Measurements from ENCODE around the gene CCDC88B.
"Not testable (repeated sequence)": the region's sequence is repeated elsewhere in the genome, so short reads cannot be mapped to it uniquely, and the experiment has no call there.

The CCDC88B gene

DNA sequence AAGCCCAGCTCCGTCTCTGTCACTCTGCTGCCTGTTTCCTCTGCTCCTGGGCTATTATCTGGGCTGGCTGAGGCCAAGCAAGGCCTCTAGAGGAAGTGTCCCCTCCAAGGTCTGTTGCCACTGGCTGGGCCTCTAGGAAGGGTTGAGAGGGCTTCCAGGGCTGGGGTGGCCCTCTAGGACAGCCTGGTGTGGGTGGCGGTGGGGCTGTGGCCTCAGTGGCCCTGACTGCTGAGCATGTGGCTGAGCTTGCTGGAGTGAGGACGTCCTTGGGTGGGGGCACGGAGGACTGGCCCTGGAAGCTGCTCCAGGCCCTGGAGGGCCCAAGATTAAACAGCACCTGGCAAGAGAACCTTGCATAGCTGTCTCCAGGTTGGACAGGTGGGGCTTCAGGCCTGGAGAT, 16.0 kb upstream of the CCDC88B start:
- not testable (repeated sequence) for H2AFZ ChIP-seq (ENCODE audit: low read length); H3K79me1 ChIP-seq (ENCODE audit: low read depth, low read length); H3K4ac ChIP-seq (ENCODE audit: low read length); H3K4me3 ChIP-seq (ENCODE audit: low read length in 2 of 2); H3K14ac ChIP-seq (ENCODE audit: low read length); H3K4me1 ChIP-seq (ENCODE audit: control insufficient read depth in 2 of 2, insufficient read depth in 1 of 2, low read depth in 1 of 2, low read length in 2 of 2); H4K91ac ChIP-seq (ENCODE audit: low read depth, low read length, poor library complexity); H4K8ac ChIP-seq (ENCODE audit: low read depth, low read length); H3K27ac ChIP-seq (replicated peaks; ENCODE audit: low read length); H3K9ac ChIP-seq (ENCODE audit: low read depth, low read length, poor library complexity); H3K23ac ChIP-seq (ENCODE audit: low read depth, low read length, poor library complexity); H2BK5ac ChIP-seq (ENCODE audit: low read length); H2BK15ac ChIP-seq (ENCODE audit: low read length); H2BK120ac ChIP-seq (ENCODE audit: low read depth, low read length); H3K9me3 ChIP-seq (replicated peaks in 1 of 2; ENCODE audit: control insufficient read depth in 2 of 2, insufficient read depth in 1 of 2, low read depth in 1 of 2, low read length in 2 of 2); H3K4me2 ChIP-seq (ENCODE audit: insufficient read depth, low read length, poor library complexity, severe bottlenecking); H2AK5ac ChIP-seq (ENCODE audit: low read depth, low read length); H3K27me3 ChIP-seq (ENCODE audit: control insufficient read depth in 3 of 3, insufficient read depth in 3 of 3, low read depth in 1 of 3, low read length in 3 of 3); DNase-seq (ENCODE audit: low spot score)
- Histone ChIP-seq H3K36me3 (replicated peaks in 1 of 2; ENCODE audit: control insufficient read depth in 2 of 2, insufficient read depth in 2 of 2, low read length in 2 of 2) (peaks cover 6 to 22% of the 10 kb centered on the region in 2 donors), H2BK12ac (ENCODE audit: low read length) (peak overlapping the region; percentile 54), H3K18ac (ENCODE audit: low read length) (peak overlapping the region; percentile 57)
- WGBS, 2 donors (ENCODE audit: extremely low coverage in 2 of 2, insufficient read length in 2 of 2, insufficient replicate concordance in 1 of 2): no CpG with 5 or more reads among the region's 4 CpGs

DNA sequence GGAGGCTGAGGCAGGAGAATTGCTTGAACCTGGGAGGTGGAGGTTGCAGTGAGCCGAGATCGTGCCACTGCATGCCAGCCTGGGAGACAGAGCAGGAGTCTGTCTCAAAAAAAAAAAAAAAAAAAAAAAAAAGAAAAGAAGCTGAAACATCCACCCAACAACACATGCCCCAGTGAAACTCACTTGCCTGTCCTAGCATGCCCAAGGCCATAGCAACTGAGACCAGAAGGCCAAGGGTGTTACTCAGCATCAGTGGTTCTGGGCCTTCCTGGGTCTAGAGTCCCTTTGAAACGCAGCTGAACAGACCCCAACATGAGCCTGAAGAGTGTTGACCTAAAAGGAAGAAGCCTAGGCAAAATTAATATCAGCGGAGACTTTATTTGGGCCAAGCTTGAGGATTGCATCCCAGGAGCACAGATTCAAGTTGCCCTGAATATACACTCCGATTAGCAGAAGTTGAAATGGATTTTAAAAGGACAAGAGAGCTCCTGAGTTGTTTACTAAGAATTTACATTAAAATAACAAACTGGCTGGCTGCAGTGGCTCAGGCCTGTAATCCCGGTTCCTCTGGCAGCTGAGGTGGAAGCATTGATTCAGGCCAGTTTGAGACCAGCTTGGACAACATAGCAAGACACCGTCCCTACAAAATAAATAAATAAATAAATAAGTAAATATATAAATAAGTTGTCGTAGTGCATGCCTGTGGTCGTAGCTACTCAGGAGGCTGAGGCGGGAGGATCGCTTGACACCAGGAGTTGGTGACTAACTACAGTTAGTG, 15.1 kb upstream of the CCDC88B start:
- Histone ChIP-seq H3K36me3 (replicated peaks in 1 of 2; ENCODE audit: control insufficient read depth in 2 of 2, insufficient read depth in 2 of 2, low read length in 2 of 2) (peaks cover 6 to 22% of the 10 kb centered on the region in 2 donors), H4K91ac (ENCODE audit: low read depth, low read length, poor library complexity) (no peak overlapping the region), H2BK15ac (ENCODE audit: low read length) (no peak overlapping the region), H3K4me2 (ENCODE audit: insufficient read depth, low read length, poor library complexity, severe bottlenecking) (no peak overlapping the region), H3K27ac (replicated peaks; ENCODE audit: low read length) (no peak overlapping the region), H3K9me3 (replicated peaks in 1 of 2; ENCODE audit: control insufficient read depth in 2 of 2, insufficient read depth in 1 of 2, low read depth in 1 of 2, low read length in 2 of 2) (no peaks in the 10 kb centered on the region), H3K79me1 (ENCODE audit: low read depth, low read length) (peaks cover 2% of the 10 kb centered on the region), H3K18ac (ENCODE audit: low read length) (no peak overlapping the region), H2AK5ac (ENCODE audit: low read depth, low read length) (no peak overlapping the region), H4K8ac (ENCODE audit: low read depth, low read length) (no peak overlapping the region), H3K4ac (ENCODE audit: low read length) (no peak overlapping the region), H2BK120ac (ENCODE audit: low read depth, low read length) (no peak overlapping the region), H2AFZ (ENCODE audit: low read length) (no peak overlapping the region), H3K27me3 (ENCODE audit: control insufficient read depth in 3 of 3, insufficient read depth in 3 of 3, low read depth in 1 of 3, low read length in 3 of 3) (no peaks in the 10 kb centered on the region), H3K14ac (ENCODE audit: low read length) (no peak overlapping the region), H2BK5ac (ENCODE audit: low read length) (no peak overlapping the region), H3K4me1 (ENCODE audit: control insufficient read depth in 2 of 2, insufficient read depth in 1 of 2, low read depth in 1 of 2, low read length in 2 of 2) (peaks cover 4 to 5% of the 10 kb centered on the region in 2 donors), H2BK12ac (ENCODE audit: low read length) (no peak overlapping the region), H3K9ac (ENCODE audit: low read depth, low read length, poor library complexity) (no peak overlapping the region), H3K4me3 (ENCODE audit: low read length in 2 of 2) (no peak overlapping the region), H3K23ac (ENCODE audit: low read depth, low read length, poor library complexity) (no peak overlapping the region)
- no CpG with 5 or more reads among the region's 11 CpGs for WGBS, 2 donors (ENCODE audit: extremely low coverage in 2 of 2, insufficient read length in 2 of 2, insufficient replicate concordance in 1 of 2)
- DNase-seq (ENCODE audit: low spot score): no peak

DNA sequence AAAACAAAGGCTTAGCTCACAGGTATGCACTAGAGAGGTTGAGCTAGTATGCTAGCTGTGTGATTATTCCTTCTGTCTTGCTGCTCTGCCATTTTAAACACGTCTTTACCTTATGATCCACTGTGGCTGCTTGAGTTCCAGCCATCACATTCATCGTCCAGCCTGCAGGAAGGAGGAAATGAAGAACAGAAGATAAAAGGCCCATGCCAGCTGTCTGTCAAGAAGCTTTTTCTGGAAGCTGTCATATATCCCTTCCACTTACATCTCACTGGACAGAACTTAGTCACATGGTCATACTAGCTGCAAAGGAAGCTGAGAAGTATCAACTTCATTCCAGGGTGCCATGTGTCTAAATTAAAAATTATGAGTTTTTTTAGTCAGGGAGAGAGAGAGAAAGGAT, 12.6 kb upstream of the CCDC88B start:
- H2BK15ac ChIP-seq (ENCODE audit: low read length): no peak overlapping the region
- no peak overlapping the region for H2AFZ ChIP-seq (ENCODE audit: low read length)
- no peak overlapping the region for H2BK120ac ChIP-seq (ENCODE audit: low read depth, low read length)
- H3K4me3 ChIP-seq (ENCODE audit: low read length in 2 of 2): no peak overlapping the region
- H3K4me2 ChIP-seq (ENCODE audit: insufficient read depth, low read length, poor library complexity, severe bottlenecking): no peak overlapping the region
- no peak for DNase-seq (ENCODE audit: low spot score)
- no peaks in the 10 kb centered on the region for H3K9me3 ChIP-seq (replicated peaks in 1 of 2; ENCODE audit: control insufficient read depth in 2 of 2, insufficient read depth in 1 of 2, low read depth in 1 of 2, low read length in 2 of 2)
- H3K4me1 ChIP-seq (ENCODE audit: control insufficient read depth in 2 of 2, insufficient read depth in 1 of 2, low read depth in 1 of 2, low read length in 2 of 2): peaks cover 4% of the 10 kb centered on the region in 2 donors
- no peak overlapping the region for H3K14ac ChIP-seq (ENCODE audit: low read length)
- H4K8ac ChIP-seq (ENCODE audit: low read depth, low read length): no peak overlapping the region
- H2BK5ac ChIP-seq (ENCODE audit: low read length): no peak overlapping the region
- H3K27me3 ChIP-seq (ENCODE audit: control insufficient read depth in 3 of 3, insufficient read depth in 3 of 3, low read depth in 1 of 3, low read length in 3 of 3): no peaks in the 10 kb centered on the region
- peaks cover 2 to 6% of the 10 kb centered on the region in 2 donors for H3K36me3 ChIP-seq (replicated peaks in 1 of 2; ENCODE audit: control insufficient read depth in 2 of 2, insufficient read depth in 2 of 2, low read length in 2 of 2)
- H4K91ac ChIP-seq (ENCODE audit: low read depth, low read length, poor library complexity): no peak overlapping the region
- H3K18ac ChIP-seq (ENCODE audit: low read length): no peak overlapping the region
- H2BK12ac ChIP-seq (ENCODE audit: low read length): no peak overlapping the region
- H2AK5ac ChIP-seq (ENCODE audit: low read depth, low read length): no peak overlapping the region
- peaks cover 2% of the 10 kb centered on the region for H3K79me1 ChIP-seq (ENCODE audit: low read depth, low read length)
- no peak overlapping the region for H3K27ac ChIP-seq (replicated peaks; ENCODE audit: low read length)
- no peak overlapping the region for H3K23ac ChIP-seq (ENCODE audit: low read depth, low read length, poor library complexity)
- no CpG with 5 or more reads among the region's 2 CpGs for WGBS, 2 donors (ENCODE audit: extremely low coverage in 2 of 2, insufficient read length in 2 of 2, insufficient replicate concordance in 1 of 2)
- no peak overlapping the region for H3K9ac ChIP-seq (ENCODE audit: low read depth, low read length, poor library complexity)
- H3K4ac ChIP-seq (ENCODE audit: low read length): no peak overlapping the region

DNA sequence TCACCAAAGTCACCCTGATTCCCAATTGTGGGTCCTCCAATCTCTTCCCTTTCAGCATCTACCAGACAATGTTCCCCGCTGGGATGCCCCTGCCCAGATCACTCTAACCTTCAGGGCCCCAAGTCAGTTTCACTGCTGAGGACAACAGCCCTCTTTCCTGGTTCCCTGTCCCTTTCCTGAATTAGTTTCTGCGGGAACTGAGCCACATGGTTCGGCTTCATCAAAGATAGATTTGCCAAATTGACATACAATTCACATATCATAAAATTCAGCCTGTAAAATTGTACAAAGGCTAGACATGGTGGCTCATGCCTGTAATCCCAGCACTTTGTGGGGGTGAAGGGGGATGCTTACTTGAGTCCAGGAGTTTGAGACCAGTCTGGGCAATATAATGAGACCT, 12.0 kb upstream of the CCDC88B start:
- H3K4me2 ChIP-seq (ENCODE audit: insufficient read depth, low read length, poor library complexity, severe bottlenecking): no peak overlapping the region
- WGBS, 2 donors (ENCODE audit: extremely low coverage in 2 of 2, insufficient read length in 2 of 2, insufficient replicate concordance in 1 of 2): no CpG with 5 or more reads among the region's 3 CpGs

More for the DNA sequence above, 12.0 kb upstream of the CCDC88B start:
- Histone ChIP-seq H2BK12ac (ENCODE audit: low read length) (no peak overlapping the region), H3K27me3 (ENCODE audit: control insufficient read depth in 3 of 3, insufficient read depth in 3 of 3, low read depth in 1 of 3, low read length in 3 of 3) (no peaks in the 10 kb centered on the region), H3K9ac (ENCODE audit: low read depth, low read length, poor library complexity) (no peak overlapping the region), H3K4ac (ENCODE audit: low read length) (no peak overlapping the region), H4K8ac (ENCODE audit: low read depth, low read length) (no peak overlapping the region), H2BK120ac (ENCODE audit: low read depth, low read length) (no peak overlapping the region), H3K14ac (ENCODE audit: low read length) (no peak overlapping the region), H3K4me3 (ENCODE audit: low read length in 2 of 2) (no peak overlapping the region), H2BK15ac (ENCODE audit: low read length) (no peak overlapping the region), H3K79me1 (ENCODE audit: low read depth, low read length) (peaks cover 2% of the 10 kb centered on the region), H2AK5ac (ENCODE audit: low read depth, low read length) (no peak overlapping the region), H3K27ac (replicated peaks; ENCODE audit: low read length) (no peak overlapping the region), H3K23ac (ENCODE audit: low read depth, low read length, poor library complexity) (no peak overlapping the region), H3K36me3 (replicated peaks in 1 of 2; ENCODE audit: control insufficient read depth in 2 of 2, insufficient read depth in 2 of 2, low read length in 2 of 2) (peaks cover 0 to 2% of the 10 kb centered on the region in 2 donors), H2AFZ (ENCODE audit: low read length) (no peak overlapping the region), H3K9me3 (replicated peaks in 1 of 2; ENCODE audit: control insufficient read depth in 2 of 2, insufficient read depth in 1 of 2, low read depth in 1 of 2, low read length in 2 of 2) (no peaks in the 10 kb centered on the region), H3K4me1 (ENCODE audit: control insufficient read depth in 2 of 2, insufficient read depth in 1 of 2, low read depth in 1 of 2, low read length in 2 of 2) (no peaks in the 10 kb centered on the region), H3K18ac (ENCODE audit: low read length) (no peak overlapping the region), H4K91ac (ENCODE audit: low read depth, low read length, poor library complexity) (no peak overlapping the region), H2BK5ac (ENCODE audit: low read length) (no peak overlapping the region)
- no peak for DNase-seq (ENCODE audit: low spot score)

Measured in neuronal stem cell (in vitro differentiated cells).